Urothelium cell line (cell line): ENCODE results near the gene FAM151A.
A peak's percentile ranks its signal among the peaks of the same experiment; 100 is the strongest.

Experiments
- DNase-seq: peaks from one replicate; pipeline ENCODE4 v3.0.0; 2011; ENCODE audit warnings: low spot score, mixed read lengths
- FAIRE-seq: peaks from 2 replicates; lab custom pipeline; 2011; peaks lifted over from hg19 to GRCh38; lab: Jason Lieb, UNC

FAM151A gene

GRCh38 chr1:54604572-54605370 is 18.6 kb downstream of the FAM151A start:
- DNase-seq (no peak), FAIRE-seq (peak; percentile 13)

DNA sequence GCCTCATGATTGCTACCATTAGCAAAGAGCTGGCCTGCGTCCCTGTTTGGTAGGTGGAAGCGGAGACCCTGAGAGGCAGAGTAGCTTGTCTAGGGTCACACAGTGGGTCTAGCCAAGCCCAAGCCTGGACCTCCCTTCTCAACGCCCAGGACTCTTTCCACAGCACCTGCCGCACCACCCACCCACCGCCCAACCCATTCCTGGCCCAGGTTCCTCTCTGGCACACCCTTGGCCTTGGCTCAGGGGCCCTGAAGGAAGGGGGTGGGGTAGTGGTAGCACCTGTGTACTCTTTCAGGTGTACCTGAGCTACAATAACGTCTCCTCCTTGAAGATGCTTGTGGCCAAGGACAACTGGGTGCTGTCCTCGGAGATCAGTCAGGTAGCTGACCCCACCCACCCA is 19.3 kb downstream of the FAM151A start:
- FAIRE-seq = no peak
- DNase-seq = no peak

DNA sequence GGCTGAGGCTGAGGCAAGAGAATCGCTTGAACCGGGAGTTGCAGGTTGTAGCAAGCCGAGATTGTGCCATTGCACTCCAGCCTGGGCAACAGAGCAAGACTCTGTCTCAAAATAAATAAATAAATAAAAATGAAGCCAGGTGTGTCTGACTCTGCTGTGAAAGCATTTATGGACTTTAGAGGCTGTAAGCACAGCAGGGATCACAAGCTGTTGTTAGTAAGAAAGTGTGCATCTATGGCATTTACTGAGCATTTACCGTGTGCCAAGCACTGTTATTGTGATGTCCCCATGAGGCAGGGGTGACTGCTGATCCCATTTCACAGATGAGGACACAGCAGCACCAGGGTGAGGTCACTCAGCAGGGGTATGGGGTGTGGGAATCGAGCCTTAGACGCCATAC is 20.1 kb downstream of the FAM151A start:
- FAIRE-seq (no peak), DNase-seq (no peak)

- FAIRE-seq (no peak), DNase-seq (no peak)
Measured at GRCh38 chr1:54602554-54602953, 20.8 kb downstream of the FAM151A start.

DNA sequence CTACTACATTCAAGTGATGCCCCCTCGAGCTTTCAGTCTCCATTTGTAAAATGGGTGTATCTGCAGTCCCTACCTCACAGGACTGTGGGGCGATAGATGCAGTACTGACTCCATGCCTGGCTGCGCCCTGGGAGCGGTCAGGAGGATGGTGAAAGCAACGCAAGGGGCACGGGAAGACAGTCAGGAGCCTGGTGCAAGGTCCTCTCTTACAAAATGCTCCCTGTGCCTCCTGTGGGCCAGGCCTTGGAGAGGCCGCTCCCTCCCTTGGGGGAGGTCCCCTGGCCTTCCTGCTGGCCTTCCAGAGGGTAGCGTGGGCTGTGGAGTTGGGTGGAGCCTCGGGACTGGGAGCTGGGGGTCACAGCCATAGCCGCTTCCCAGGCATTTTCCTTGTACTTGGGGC is 21.6 kb downstream of the FAM151A start:
- DNase-seq (no peak), FAIRE-seq (no peak)

GRCh38 chr1:54600947-54601721 is 22.2 kb downstream of the FAM151A start:
- no peak for DNase-seq
- FAIRE-seq = peak; percentile 55

DNA sequence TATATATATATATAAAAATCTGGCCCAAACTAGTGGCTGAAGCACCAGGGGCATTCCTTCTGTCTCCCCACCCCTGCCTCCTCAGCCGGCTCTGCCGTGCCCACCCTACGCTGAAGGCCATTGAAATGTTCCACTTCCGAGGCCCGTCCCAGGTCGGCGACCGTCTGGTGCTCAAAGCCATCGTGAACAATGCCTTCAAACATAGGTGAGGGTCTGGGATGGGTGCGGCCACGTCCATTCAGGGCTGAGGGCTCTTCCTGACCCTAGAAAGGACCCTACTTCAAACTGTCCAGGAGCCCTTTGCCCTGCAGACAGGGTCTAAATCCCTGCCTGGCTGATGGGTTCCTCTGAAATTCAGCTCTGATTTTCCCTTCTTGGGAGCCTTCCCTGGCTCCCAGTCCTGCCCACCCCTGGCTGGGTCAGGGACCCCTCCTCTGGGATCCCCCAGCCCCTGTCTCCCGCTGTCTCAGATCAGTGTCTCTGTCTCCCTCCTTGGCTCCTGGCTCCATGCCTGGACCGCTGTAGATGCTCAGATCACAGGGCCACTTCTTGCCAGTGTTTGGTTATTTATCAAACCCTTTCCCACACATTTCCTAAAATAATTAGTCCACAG is 24.0 kb downstream of the FAM151A start:
- DNase-seq (no peak), FAIRE-seq (no peak)

GRCh38 chr1:54597455-54598030 is 25.8 kb downstream of the FAM151A start:
- FAIRE-seq (no peak), DNase-seq (no peak)

DNA sequence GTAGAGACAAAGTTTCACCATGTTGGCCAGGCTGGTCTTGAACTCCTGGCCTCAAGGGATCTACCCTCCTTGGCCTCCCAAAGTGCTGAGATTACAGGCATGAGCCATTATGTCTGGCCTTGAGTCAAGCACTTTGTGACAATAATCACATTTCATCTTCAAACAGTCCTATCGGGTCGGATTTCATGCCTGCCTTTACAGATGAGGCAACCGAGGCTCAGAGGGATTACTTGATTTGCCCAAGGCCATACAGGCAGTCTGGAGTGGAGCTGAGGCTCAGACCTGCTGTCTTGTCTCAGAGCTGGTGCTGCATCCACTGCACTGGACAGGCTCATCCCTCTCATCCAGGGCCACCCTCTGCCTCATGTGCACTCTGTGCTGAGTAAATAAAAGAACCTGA is 26.6 kb downstream of the FAM151A start:
- no peak for FAIRE-seq
- DNase-seq = no peak

GRCh38 chr1:54595956-54596498 is 27.3 kb downstream of the FAM151A start:
- DNase-seq = no peak
- no peak for FAIRE-seq

DNA sequence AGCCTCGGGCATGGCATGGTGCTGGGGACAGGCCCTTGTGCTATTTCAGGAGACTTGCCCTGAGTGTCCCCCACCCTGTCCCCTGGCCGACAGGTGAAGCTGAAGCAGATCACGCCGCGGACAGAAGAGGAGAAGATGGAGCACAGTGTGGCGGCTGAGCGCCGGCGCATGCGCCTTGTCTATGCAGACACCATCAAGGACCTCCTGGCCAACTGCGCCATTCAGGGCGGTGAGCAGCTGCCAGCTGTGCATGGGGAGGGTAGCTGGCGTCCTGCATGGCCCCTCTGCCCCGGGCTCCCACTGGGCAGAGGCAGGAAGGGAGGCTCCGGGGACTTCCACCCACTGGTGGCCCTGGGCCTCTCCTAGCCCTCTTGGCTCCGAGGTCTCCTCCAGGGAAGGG is 28.9 kb downstream of the FAM151A start:
- FAIRE-seq (no peak), DNase-seq (no peak)

GRCh38 chr1:54593571-54594160 is 29.7 kb downstream of the FAM151A start:
- FAIRE-seq (no peak), DNase-seq (no peak)

DNA sequence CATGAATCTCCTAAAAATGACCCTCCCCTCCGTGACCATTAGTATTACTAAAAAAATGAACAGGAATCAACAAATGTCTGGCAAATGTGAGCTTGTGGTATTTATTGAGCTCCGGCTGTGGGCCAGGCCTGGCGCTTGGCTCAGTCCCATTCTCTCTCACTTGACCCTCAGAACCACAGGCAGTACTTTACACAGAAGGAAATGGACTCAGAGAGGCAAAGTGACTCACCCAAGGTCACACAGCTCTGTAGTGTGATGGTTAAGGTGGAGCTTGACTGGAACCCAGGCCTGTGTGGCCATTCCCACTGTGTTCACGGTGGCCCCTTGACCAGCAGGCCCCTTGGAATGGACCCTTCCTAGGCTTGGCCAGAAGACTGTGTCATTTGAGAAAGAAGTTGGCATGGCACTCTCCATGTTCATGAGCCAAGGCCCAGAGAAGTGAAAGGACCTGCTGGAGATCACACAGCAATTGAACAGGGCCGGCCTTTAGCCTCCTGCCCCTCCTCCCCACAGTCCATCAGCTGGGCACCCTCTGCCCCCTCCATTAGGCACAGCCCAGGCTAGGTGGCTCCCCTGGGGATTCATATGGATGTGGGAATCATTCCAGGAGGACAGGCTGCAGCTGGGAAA is 32.1 kb downstream of the FAM151A start:
- FAIRE-seq (no peak), DNase-seq (no peak)

GRCh38 chr1:54588377-54588776 is 34.9 kb downstream of the FAM151A start:
- FAIRE-seq = no peak
- no peak for DNase-seq

- peak; percentile 50 for FAIRE-seq
- no peak for DNase-seq
Measured at GRCh38 chr1:54585181-54586066, 37.9 kb downstream of the FAM151A start.

DNA sequence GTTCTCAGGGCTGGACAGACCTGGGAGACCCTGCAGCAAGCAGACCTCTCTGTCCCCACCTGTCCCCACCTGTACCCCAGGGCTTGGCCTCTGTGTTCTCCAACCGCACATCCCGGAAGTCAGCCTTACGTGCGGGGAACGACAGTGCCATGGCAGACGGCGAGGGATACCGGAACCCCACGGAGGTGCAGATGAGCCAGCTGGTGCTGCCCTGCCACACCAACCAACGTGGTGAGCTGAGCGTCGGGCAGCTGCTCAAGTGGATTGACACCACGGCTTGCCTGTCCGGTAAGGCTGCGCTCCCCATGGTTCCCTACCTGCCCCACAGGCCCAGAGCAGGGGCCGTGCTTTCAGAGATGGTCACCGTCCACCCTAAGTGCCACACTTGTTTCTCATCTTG is 38.8 kb downstream of the FAM151A start:
- FAIRE-seq (no peak), DNase-seq (no peak)

GRCh38 chr1:54583871-54584270 is 39.5 kb downstream of the FAM151A start:
- FAIRE-seq = no peak

GRCh38 chr1:54583307-54583686 is 40.0 kb downstream of the FAM151A start:
- DNase-seq (no peak), FAIRE-seq (no peak)

More at GRCh38 chr1:54583871-54584270, 39.5 kb downstream of the FAM151A start:
- DNase-seq = no peak

GRCh38 chr1:54582566-54583306 is 40.6 kb downstream of the FAM151A start:
- FAIRE-seq (no peak), DNase-seq (no peak)
